ENCODE data around the gene FGF8. TPM values are rescaled to one million over a fixed set of nuclear protein-coding genes. Genes with fewer than 3 reads are reported as not detected.

The FGF8 gene
- total RNA-seq, 4 donors from 2014 or later: not detected

DNA sequence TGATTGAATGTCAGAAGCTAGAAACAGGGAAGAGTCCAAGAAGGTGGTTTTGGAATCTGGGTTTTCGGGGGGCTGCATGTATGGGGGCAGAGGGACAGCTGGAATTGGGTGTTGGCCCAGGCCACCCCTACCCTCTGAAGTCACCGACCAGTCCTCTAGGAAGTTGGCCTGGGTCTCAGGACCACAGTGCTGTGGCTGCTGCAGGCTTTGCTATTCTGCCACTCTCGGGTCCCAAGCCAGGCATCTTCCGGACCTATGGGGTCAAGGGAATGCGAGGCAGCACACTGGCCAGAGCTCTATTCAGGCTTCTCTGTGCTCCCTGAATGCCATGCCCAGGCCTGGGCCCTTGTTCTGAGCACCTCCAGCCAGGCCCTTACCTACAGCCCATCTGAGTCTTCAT lies 13.2 kb downstream of the FGF8 start:
- DNase-seq (ENCODE audit: low spot score in 2 of 2): no peak
- no peak overlapping the region for H3K4me3 ChIP-seq (ENCODE audit: low read depth, poor library complexity, severe bottlenecking)
- intact Hi-C loops (cut with DNase I; ENCODE audit: low total_unique reads): no loop called here
- no peak for TF ChIP-seq POLR2A (IDR thresholded peaks at IDR 0.05)
- no peak for TF ChIP-seq CTCF (IDR thresholded peaks at IDR 0.05)
- 90 to 96% methylated on average over 5 of the region's 5 CpGs for WGBS, 2 donors

- no peak overlapping the region for H3K4me3 ChIP-seq (ENCODE audit: low read depth, poor library complexity, severe bottlenecking)
- TF ChIP-seq CTCF (IDR thresholded peaks at IDR 0.05): no peak
- no peak for TF ChIP-seq POLR2A (IDR thresholded peaks at IDR 0.05)
- 78 to 89% methylated on average over 8 to 9 of the region's 9 CpGs for WGBS, 2 donors
- intact Hi-C loops (cut with DNase I; ENCODE audit: low total_unique reads): no loop called here
- no peak for DNase-seq (ENCODE audit: low spot score in 2 of 2)
Observed at GRCh38 chr10:101761226-101761625, 14.7 kb downstream of the FGF8 start.

DNA sequence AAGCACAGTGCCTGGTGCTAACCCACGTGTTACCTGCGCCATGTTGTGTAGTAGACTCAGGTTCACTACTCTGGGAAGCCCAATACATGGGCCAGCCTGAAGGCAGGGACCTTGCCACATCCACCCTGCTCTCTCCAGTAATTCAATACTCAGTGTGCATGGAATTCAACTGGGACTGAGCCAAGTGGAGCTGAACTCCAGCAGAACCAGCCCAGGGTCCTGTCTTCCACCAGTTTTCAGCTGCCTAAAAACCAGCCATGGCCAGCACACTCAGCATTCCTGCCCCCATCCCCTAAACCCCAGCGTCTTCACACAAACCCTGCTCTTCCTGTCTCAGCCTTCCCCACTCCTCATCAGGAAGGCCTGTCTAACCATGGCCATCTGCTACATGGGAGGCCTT lies 15.4 kb downstream of the FGF8 start:
- no peak for TF ChIP-seq CTCF (IDR thresholded peaks at IDR 0.05)
- DNase-seq (ENCODE audit: low spot score in 2 of 2): no peak
- H3K4me3 ChIP-seq (ENCODE audit: low read depth, poor library complexity, severe bottlenecking): no peak overlapping the region
- intact Hi-C loops (cut with DNase I; ENCODE audit: low total_unique reads): no loop called here
- 67 to 83% methylated on average over 3 of the region's 3 CpGs for WGBS, 2 donors

DNA sequence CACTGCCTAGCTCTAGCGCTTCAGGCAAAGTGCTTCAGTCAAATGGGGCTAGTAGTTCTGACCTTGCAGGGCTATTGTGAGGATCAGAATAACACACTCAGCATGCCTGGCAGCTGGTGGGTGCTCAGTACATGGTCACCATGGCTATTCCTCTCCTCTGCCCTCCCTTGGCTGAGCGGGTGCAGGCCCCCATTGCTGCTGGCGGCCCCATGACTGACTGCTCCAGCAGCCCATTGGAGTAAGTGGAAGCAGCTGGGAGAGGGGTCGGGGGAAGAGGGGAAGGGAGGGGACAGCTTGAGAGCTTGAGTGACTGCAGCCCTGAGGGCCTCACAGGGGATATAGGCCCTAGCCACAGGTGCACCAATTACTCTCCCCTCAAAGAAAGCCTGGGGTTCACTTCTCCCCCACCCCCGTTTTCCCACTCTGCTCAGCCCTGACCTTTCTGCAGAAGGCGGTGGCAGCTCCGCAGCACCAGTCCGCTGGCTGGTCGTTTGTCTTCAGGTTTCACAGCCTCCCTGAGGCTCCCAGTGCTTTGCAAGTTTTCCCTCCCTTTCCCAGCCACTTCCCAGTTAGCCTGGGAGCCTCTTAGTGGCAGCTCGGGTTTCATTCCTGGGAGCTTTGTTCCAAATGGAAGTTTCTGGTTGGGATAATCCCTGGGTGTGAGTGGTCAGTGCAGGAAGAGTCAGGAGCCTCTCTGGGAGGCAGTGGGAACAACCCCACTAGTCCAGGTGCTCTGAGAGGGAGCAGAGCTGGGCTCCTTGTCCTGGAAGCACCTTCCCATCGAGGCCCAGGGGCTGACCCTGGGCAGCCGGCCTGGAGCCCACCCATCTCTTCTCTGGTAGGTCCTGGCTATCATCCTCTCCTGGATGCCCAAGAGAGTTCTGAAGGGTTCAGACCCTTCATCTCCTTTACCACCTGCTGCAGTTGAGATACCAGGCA lies 16.3 kb downstream of the FGF8 start:
- TF ChIP-seq CTCF (IDR thresholded peaks at IDR 0.05): no peak
- intact Hi-C loops (cut with DNase I; ENCODE audit: low total_unique reads): no loop called here
- WGBS, 2 donors: 68 to 69% methylated on average over 11 to 12 of the region's 12 CpGs
- no peak overlapping the region for H3K4me3 ChIP-seq (ENCODE audit: low read depth, poor library complexity, severe bottlenecking)
- no peak for DNase-seq (ENCODE audit: low spot score in 2 of 2)

GRCh38 chr10:101758858-101759257 lies 17.1 kb downstream of the FGF8 start:
- H3K4me3 ChIP-seq (ENCODE audit: low read depth, poor library complexity, severe bottlenecking): no peak overlapping the region
- 83 to 90% methylated on average over 2 of the region's 2 CpGs for WGBS, 2 donors
- no peak for DNase-seq (ENCODE audit: low spot score in 2 of 2)
- intact Hi-C loops (cut with DNase I; ENCODE audit: low total_unique reads): no loop called here
- no peak for TF ChIP-seq POLR2A (IDR thresholded peaks at IDR 0.05)
- TF ChIP-seq CTCF (IDR thresholded peaks at IDR 0.05): no peak

DNA sequence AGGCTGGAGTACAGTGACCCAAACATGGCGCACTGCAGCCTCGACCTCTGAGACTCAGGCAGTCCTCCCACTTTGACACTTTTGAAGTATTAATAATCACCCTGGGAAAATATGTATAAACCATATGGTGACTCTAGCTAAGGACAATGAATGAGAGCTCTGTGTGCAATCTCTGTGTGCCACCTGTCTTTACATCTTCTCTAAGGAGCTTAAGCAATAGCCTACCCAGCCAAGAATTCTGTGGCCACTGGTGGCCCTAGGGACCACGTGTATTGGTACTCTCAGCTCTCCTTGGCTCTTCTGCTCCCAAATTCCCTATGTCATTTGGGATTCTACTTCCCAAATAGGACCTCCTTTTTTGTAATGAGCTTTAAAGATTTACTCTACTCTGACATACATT lies 23.7 kb downstream of the FGF8 start:
- WGBS, 2 donors: 77 to 78% methylated on average over 3 of the region's 3 CpGs
- intact Hi-C loops (cut with DNase I; ENCODE audit: low total_unique reads): no loop called here
- no peak for DNase-seq (ENCODE audit: low spot score in 2 of 2)
- H3K4me3 ChIP-seq (ENCODE audit: low read depth, poor library complexity, severe bottlenecking): no peak overlapping the region
- TF ChIP-seq POLR2A (IDR thresholded peaks at IDR 0.05) (no peak), CTCF (IDR thresholded peaks at IDR 0.05) (no peak)
